Measurements from ENCODE around the gene APOC1.

GRCh38 chr19:44892932-44893331 is 21.5 kb upstream of the APOC1 start:
- TF ChIP-seq POLR2AphosphoS5 (IDR thresholded peaks at IDR 0.05; ENCODE audit: borderline replicate concordance, low read depth, low read length) (no peak), EZH2 (IDR thresholded peaks at IDR 0.05) (no peak), FOXP2 (optimal IDR thresholded peaks at IDR 0.05; ENCODE audit: control extremely low read depth, extremely low read length, insufficient read depth) (no peak)
